ENCODE results near the gene FNDC3B. TPM values are rescaled to one million over a fixed set of nuclear protein-coding genes. Genes with fewer than 3 reads are reported as not detected.

FNDC3B gene
- total RNA-seq, 1 donor from 2014 or later = 29.5 TPM

GRCh38 chr3:172078244-172078643 lies 38.9 kb downstream of the FNDC3B start:
- peaks cover 17% of the 10 kb centered on the region for H3K4me1 ChIP-seq
- H3K4me2 ChIP-seq = no peak overlapping the region
- Mint-ChIP-seq H3K27ac (no peak overlapping the region), H3K27me3 (ENCODE audit: insufficient read depth, low read depth) (no peaks in the 10 kb centered on the region), H3K36me3 (peaks cover 39% of the 10 kb centered on the region), H3K4me1 (peaks cover 56% of the 10 kb centered on the region), H3K4me3 (no peak overlapping the region), H3K9me3 (peaks cover 4% of the 10 kb centered on the region)
- peaks cover 5% of the 10 kb centered on the region for H4K20me1 ChIP-seq (ENCODE audit: low read depth)
- H3K9me3 ChIP-seq (ENCODE audit: low read depth) = no peaks in the 10 kb centered on the region
- TF ChIP-seq CTCF (IDR thresholded peaks at IDR 0.05) = no peak
- no peak for TF ChIP-seq EZH2phosphoT487 (IDR thresholded peaks at IDR 0.05)
- no peak for TF ChIP-seq EZH2 (IDR thresholded peaks at IDR 0.05)
- no peak overlapping the region for H2AFZ ChIP-seq (replicated peaks)
- H3K4me3 ChIP-seq = no peak overlapping the region
- H3K27me3 ChIP-seq = no peaks in the 10 kb centered on the region
- no peak overlapping the region for H3K9ac ChIP-seq
- H3K36me3 ChIP-seq = no peaks in the 10 kb centered on the region
- peaks cover 93% of the 10 kb centered on the region for H3K79me2 ChIP-seq (ENCODE audit: low read depth)
- no peak for DNase-seq (ENCODE audit: low spot score)
- H3K27ac ChIP-seq = no peak overlapping the region
- H3F3A ChIP-seq (ENCODE audit: low read depth) = no peaks in the 10 kb centered on the region

- Histone ChIP-seq H3K9me3 (ENCODE audit: low read depth) (no peaks in the 10 kb centered on the region), H3K27me3 (no peaks in the 10 kb centered on the region), H3F3A (ENCODE audit: low read depth) (no peaks in the 10 kb centered on the region), H3K27ac (no peak overlapping the region), H2AFZ (replicated peaks) (no peak overlapping the region), H3K4me1 (peaks cover 13% of the 10 kb centered on the region), H4K20me1 (ENCODE audit: low read depth) (peaks cover 5% of the 10 kb centered on the region), H3K36me3 (no peaks in the 10 kb centered on the region), H3K79me2 (ENCODE audit: low read depth) (peaks cover 91% of the 10 kb centered on the region), H3K9ac (no peak overlapping the region), H3K4me3 (no peak overlapping the region), H3K4me2 (no peak overlapping the region)
- Mint-ChIP-seq H3K27me3 (ENCODE audit: insufficient read depth, low read depth) (no peaks in the 10 kb centered on the region), H3K27ac (no peak overlapping the region), H3K36me3 (peaks cover 40% of the 10 kb centered on the region), H3K4me3 (no peak overlapping the region), H3K9me3 (peaks cover 7% of the 10 kb centered on the region), H3K4me1 (peaks cover 53% of the 10 kb centered on the region)
- DNase-seq (ENCODE audit: low spot score) = no peak
- TF ChIP-seq EZH2phosphoT487 (IDR thresholded peaks at IDR 0.05) (no peak), CTCF (IDR thresholded peaks at IDR 0.05) (no peak), EZH2 (IDR thresholded peaks at IDR 0.05) (no peak)
These were observed 39.3 kb downstream of the FNDC3B start for GRCh38 chr3:172078721-172079120.

GRCh38 chr3:172079326-172079976 lies 40.1 kb downstream of the FNDC3B start:
- no peak for TF ChIP-seq CTCF (IDR thresholded peaks at IDR 0.05)
- TF ChIP-seq EZH2 (IDR thresholded peaks at IDR 0.05) = no peak
- no peak for TF ChIP-seq EZH2phosphoT487 (IDR thresholded peaks at IDR 0.05)
- Mint-ChIP-seq H3K4me3 (no peak overlapping the region), H3K9me3 (peaks cover 10% of the 10 kb centered on the region), H3K36me3 (peaks cover 43% of the 10 kb centered on the region), H3K27me3 (ENCODE audit: insufficient read depth, low read depth) (no peaks in the 10 kb centered on the region), H3K4me1 (peaks cover 45% of the 10 kb centered on the region), H3K27ac (no peak overlapping the region)
- peaks cover 87% of the 10 kb centered on the region for H3K79me2 ChIP-seq (ENCODE audit: low read depth)
- DNase-seq (ENCODE audit: low spot score) = no peak
- H3K4me1 ChIP-seq = peaks cover 10% of the 10 kb centered on the region
- H3F3A ChIP-seq (ENCODE audit: low read depth) = no peaks in the 10 kb centered on the region
- no peak overlapping the region for H3K4me3 ChIP-seq
- peaks cover 5% of the 10 kb centered on the region for H4K20me1 ChIP-seq (ENCODE audit: low read depth)
- no peak overlapping the region for H2AFZ ChIP-seq (replicated peaks)
- no peak overlapping the region for H3K4me2 ChIP-seq
- no peaks in the 10 kb centered on the region for H3K27me3 ChIP-seq
- H3K9ac ChIP-seq = no peak overlapping the region
- H3K27ac ChIP-seq = no peak overlapping the region
- H3K9me3 ChIP-seq (ENCODE audit: low read depth) = no peaks in the 10 kb centered on the region
- H3K36me3 ChIP-seq = no peaks in the 10 kb centered on the region

All from neural progenitor cell (in vitro differentiated cells).